ENCODE measurements around the gene CFAP410. TPM values are rescaled to one million over a fixed set of nuclear protein-coding genes. Genes with fewer than 3 reads are reported as not detected.

CFAP410 gene
- total and polyA plus RNA-seq, 2 of the 4 experiments (the other 2 are of a cell fraction): 3.8 to 10.3 TPM

- CTCF ChIA-PET: no interaction called here
- WGBS, 2 experiments (ENCODE audit: extremely low coverage in 2 of 2, insufficient read length in 1 of 2): 91% methylated on average over 12 of the region's 38 CpGs; no CpG with 5 or more reads in 1 of the 2 experiments
- Histone ChIP-seq H3K36me3 (ENCODE audit: control insufficient read depth, insufficient read depth, low read length) (peaks cover 72% of the 10 kb centered on the region), H3K4me2 (ENCODE audit: low read depth, low read length) (no peak overlapping the region), H4K5ac (ENCODE audit: low read depth, low read length) (no peak overlapping the region), H3K23ac (ENCODE audit: low read depth, low read length) (no peak overlapping the region), H3K9me1 (ENCODE audit: insufficient read depth, low read length) (no peaks in the 10 kb centered on the region), H3K18ac (ENCODE audit: low read depth, low read length) (no peak overlapping the region), H3K56ac (ENCODE audit: extremely low read depth, insufficient read depth, low read length) (no peak overlapping the region), H3K4me1 (ENCODE audit: control insufficient read depth, insufficient read depth, low read length) (no peaks in the 10 kb centered on the region), H4K20me1 (ENCODE audit: insufficient read depth, low read length) (no peaks in the 10 kb centered on the region; the same call in 1 of the 2 replicates), H3K9ac (ENCODE audit: low read depth, low read length) (no peak overlapping the region), H2BK120ac (ENCODE audit: low read depth, low read length) (no peak overlapping the region), H2BK15ac (ENCODE audit: low read depth, low read length) (no peak overlapping the region), H4K8ac (ENCODE audit: low read depth in 2 of 2, low read length in 2 of 2) (no peak overlapping the region), H3K27ac (ENCODE audit: insufficient read depth, low read length) (no peak overlapping the region), H4K91ac (ENCODE audit: insufficient read depth, low read depth, low read length) (no peak overlapping the region), H2AFZ (replicated peaks; ENCODE audit: low read length, poor library complexity) (no peak overlapping the region), H3K14ac (replicated peaks; ENCODE audit: low read depth, low read length) (no peak overlapping the region), H3K4ac (ENCODE audit: low read depth, low read length) (no peak overlapping the region), H2AK5ac (ENCODE audit: low read depth, low read length) (no peak overlapping the region), H2BK20ac (ENCODE audit: low read depth, low read length) (no peak overlapping the region), H2BK5ac (ENCODE audit: low read depth, low read length, poor library complexity, severe bottlenecking) (no peak overlapping the region), H3K9me3 (ENCODE audit: control insufficient read depth, insufficient read depth, low read length) (no peaks in the 10 kb centered on the region), H2AK9ac (replicated peaks; ENCODE audit: low read depth, low read length, poor library complexity) (no peak overlapping the region), H3K27me3 (ENCODE audit: control insufficient read depth, insufficient read depth, low read length) (no peaks in the 10 kb centered on the region), H3K79me1 (ENCODE audit: low read depth in 1 of 2, low read length in 2 of 2) (no peaks in the 10 kb centered on the region), H3K4me3 (ENCODE audit: insufficient read depth, low read depth, low read length) (no peak overlapping the region)
- dilution Hi-C loops (cut with HindIII; ENCODE audit: low sequenced_read_pairs, unreplicated experiment) (no loop called here), in situ Hi-C loops (cut with MboI; ENCODE audit: low sequenced_read_pairs) (no loop called here), intact Hi-C loops (cut with micrococcal nuclease) (no loop called here)
- ATAC-seq (ENCODE audit: low read depth) (no peak), DNase-seq (no peak)
- POLR2A ChIA-PET (ENCODE audit: unreplicated experiment): interaction anchor here (0.5 kb wide), 1 partner anchor 259 kb away, joined by 3 read pairs; no protein-coding TSS in a partner anchor
- TF ChIP-seq POLR2A (IDR thresholded peaks at IDR 0.05; ENCODE audit: low read depth, low read length) (no peak), MAFK (IDR thresholded peaks at IDR 0.05; ENCODE audit: low read depth, low read length) (no peak), BHLHE40 (IDR thresholded peaks at IDR 0.05; ENCODE audit: low read depth, low read length) (no peak), FOS (IDR thresholded peaks at IDR 0.05; ENCODE audit: low read depth, low read length) (no peak), CHD1 (IDR thresholded peaks at IDR 0.05; ENCODE audit: low read depth, low read length) (no peak), RCOR1 (IDR thresholded peaks at IDR 0.05; ENCODE audit: insufficient replicate concordance, low read length) (no peak), CEBPB (IDR thresholded peaks at IDR 0.05; ENCODE audit: low read depth, low read length) (no peak), USF2 (IDR thresholded peaks at IDR 0.05; ENCODE audit: low read depth, low read length) (no peak), NFE2L2 (IDR thresholded peaks at IDR 0.05; ENCODE audit: low read depth, low read length) (no peak), CTCF (conservative IDR thresholded peaks at IDR 0.05; ENCODE audit: low read depth, low read length) (no peak), RAD21 (IDR thresholded peaks at IDR 0.05; ENCODE audit: low read length) (no peak), SMC3 (IDR thresholded peaks at IDR 0.05; ENCODE audit: low read depth, low read length) (no peak), RFX5 (IDR thresholded peaks at IDR 0.05; ENCODE audit: low read depth, low read length) (no peak), MAZ (IDR thresholded peaks at IDR 0.05; ENCODE audit: borderline replicate concordance, low read depth, low read length) (no peak)
- BruUV-seq (replicated peaks): no TSS peak
Measured at GRCh38 chr21:44322621-44323325, 16.4 kb downstream of the CFAP410 start.
